HEK293 (cell line): ENCODE data around the gene SOCS4.

ENCODE experiments used
- CTCF ChIP-seq: fragments of 450-650 bp; formaldehyde crosslinking; IDR thresholded peaks from 2 replicates; pipeline ENCODE4 v1.5.1; 2016; ENCODE audit warnings: missing biosample characterization, missing genetic modification characterization
- SETDB1 ChIP-seq: IDR thresholded peaks from one replicate; pipeline ENCODE4 v1.6.1; 2017; ENCODE audit warnings: mild to moderate bottlenecking, low read length, moderate library complexity, mixed read lengths; ENCODE audit not compliant: insufficient read length
- SP3 ChIP-seq: fragments of 450-650 bp; formaldehyde crosslinking; IDR thresholded peaks from 2 replicates; pipeline ENCODE4 v1.5.1; 2016; ENCODE audit warnings: missing biosample characterization, missing genetic modification characterization
- ZBTB21 ChIP-seq: fragments of 450-650 bp; formaldehyde crosslinking; IDR thresholded peaks from 2 replicates; pipeline ENCODE4 v1.5.1; 2017; ENCODE audit warnings: missing biosample characterization, missing genetic modification characterization
- ZNF114 ChIP-seq: fragments of 450-650 bp; formaldehyde crosslinking; IDR thresholded peaks from 2 replicates; pipeline ENCODE4 v1.5.0; 2017; ENCODE audit warnings: missing biosample characterization, missing genetic modification characterization
- ZNF18 ChIP-seq: fragments of 450-650 bp; formaldehyde crosslinking; IDR thresholded peaks from 2 replicates; pipeline ENCODE4 v1.5.1; 2016; ENCODE audit warnings: missing biosample characterization, missing genetic modification characterization
- ZNF184 ChIP-seq: fragments of 450-650 bp; IDR thresholded peaks from 2 replicates; pipeline ENCODE4 v1.5.1; 2018; ENCODE audit warnings: missing biosample characterization, mild to moderate bottlenecking, missing genetic modification characterization
- ZNF23 ChIP-seq: fragments of 450-650 bp; formaldehyde crosslinking; IDR thresholded peaks from 2 replicates; pipeline ENCODE4 v1.5.1; 2016; ENCODE audit warnings: missing biosample characterization, missing genetic modification characterization, borderline replicate concordance
- ZNF24 ChIP-seq: fragments of 450-650 bp; formaldehyde crosslinking; IDR thresholded peaks from 2 replicates; pipeline ENCODE4 v1.5.1; 2016; ENCODE audit warnings: missing biosample characterization, missing genetic modification characterization
- ZNF274 ChIP-seq, 2 experiments: fragments of 200-500 bp in 1 of 2; fragments of 450-650 bp in 1 of 2; sonication (Bioruptor generic) in 1 of 2; formaldehyde crosslinking in 1 of 2; IDR thresholded peaks; 2 replicates each; pipeline versions ENCODE4 v1.5.1 to v1.6.1; 2014 to 2016; ENCODE audit warnings: borderline replicate concordance in 1 of 2, inconsistent platforms in 1 of 2, low read length in 1 of 2, missing biosample characterization in 1 of 2, missing genetic modification characterization in 1 of 2
- ZNF311 ChIP-seq: fragments of 450-650 bp; formaldehyde crosslinking; IDR thresholded peaks from 2 replicates; pipeline ENCODE4 v1.5.1; 2017; ENCODE audit warnings: missing biosample characterization, missing genetic modification characterization, borderline replicate concordance
- ZNF558 ChIP-seq: fragments of 450-650 bp; formaldehyde crosslinking; IDR thresholded peaks from 2 replicates; pipeline ENCODE4 v1.5.1; 2016; ENCODE audit warnings: missing biosample characterization, missing genetic modification characterization
- TF ChIP-seq, protein P1 (sequence below): fragments of 450-650 bp; formaldehyde crosslinking; IDR thresholded peaks from 2 replicates; pipeline ENCODE4 v1.5.1; 2016; ENCODE audit warnings: missing biosample characterization, missing genetic modification characterization
- TF ChIP-seq, protein P2 (sequence below): IDR thresholded peaks from 2 replicates; pipeline ENCODE4 v1.6.1; 2011; ENCODE audit warnings: mild to moderate bottlenecking, low read depth, low read length, borderline replicate concordance

- no peak for TF ChIP-seq SETDB1
- TF ChIP-seq ZNF23 = no peak
- no peak for TF ChIP-seq ZNF184 (tag by site-specific recombination)
- TF ChIP-seq CTCF (tag by site-specific recombination) = no peak
- no peak for TF ChIP-seq ZNF18
- TF ChIP-seq ZNF114 = no peak
- no peak for TF ChIP-seq SP3 (tag by site-specific recombination)
- no peak for TF ChIP-seq ZBTB21 (tag by site-specific recombination)
- no peak for TF ChIP-seq ZNF311
- TF ChIP-seq ZNF274 (IDR thresholded peaks at IDR 0.05; ENCODE audit: low read length) = no peak
- no peak for TF ChIP-seq ZNF274 (tag by site-specific recombination; IDR thresholded peaks at IDR 0.05; ENCODE audit: borderline replicate concordance)
- TF ChIP-seq, protein P1, sequence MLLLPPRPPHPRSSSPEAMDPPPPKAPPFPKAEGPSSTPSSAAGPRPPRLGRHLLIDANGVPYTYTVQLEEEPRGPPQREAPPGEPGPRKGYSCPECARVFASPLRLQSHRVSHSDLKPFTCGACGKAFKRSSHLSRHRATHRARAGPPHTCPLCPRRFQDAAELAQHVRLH (tag by site-specific recombination) = no peak
- no peak for TF ChIP-seq ZNF558 (tag by site-specific recombination)
- TF ChIP-seq, protein P2, sequence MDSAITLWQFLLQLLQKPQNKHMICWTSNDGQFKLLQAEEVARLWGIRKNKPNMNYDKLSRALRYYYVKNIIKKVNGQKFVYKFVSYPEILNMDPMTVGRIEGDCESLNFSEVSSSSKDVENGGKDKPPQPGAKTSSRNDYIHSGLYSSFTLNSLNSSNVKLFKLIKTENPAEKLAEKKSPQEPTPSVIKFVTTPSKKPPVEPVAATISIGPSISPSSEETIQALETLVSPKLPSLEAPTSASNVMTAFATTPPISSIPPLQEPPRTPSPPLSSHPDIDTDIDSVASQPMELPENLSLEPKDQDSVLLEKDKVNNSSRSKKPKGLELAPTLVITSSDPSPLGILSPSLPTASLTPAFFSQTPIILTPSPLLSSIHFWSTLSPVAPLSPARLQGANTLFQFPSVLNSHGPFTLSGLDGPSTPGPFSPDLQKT = no peak
- no peak for TF ChIP-seq ZNF24 (tag by site-specific recombination)
These were observed 16.5 kb downstream of the SOCS4 start for GRCh38 chr14:55043528-55043927.
